ENCODE data around the gene SIL1. TPM values are rescaled to one million over a fixed set of nuclear protein-coding genes. Genes with fewer than 3 reads are reported as not detected.

The SIL1 gene
- total and polyA plus RNA-seq, 2 of the 4 experiments (the other 2 are of a cell fraction): 56.1 to 66.0 TPM

DNA sequence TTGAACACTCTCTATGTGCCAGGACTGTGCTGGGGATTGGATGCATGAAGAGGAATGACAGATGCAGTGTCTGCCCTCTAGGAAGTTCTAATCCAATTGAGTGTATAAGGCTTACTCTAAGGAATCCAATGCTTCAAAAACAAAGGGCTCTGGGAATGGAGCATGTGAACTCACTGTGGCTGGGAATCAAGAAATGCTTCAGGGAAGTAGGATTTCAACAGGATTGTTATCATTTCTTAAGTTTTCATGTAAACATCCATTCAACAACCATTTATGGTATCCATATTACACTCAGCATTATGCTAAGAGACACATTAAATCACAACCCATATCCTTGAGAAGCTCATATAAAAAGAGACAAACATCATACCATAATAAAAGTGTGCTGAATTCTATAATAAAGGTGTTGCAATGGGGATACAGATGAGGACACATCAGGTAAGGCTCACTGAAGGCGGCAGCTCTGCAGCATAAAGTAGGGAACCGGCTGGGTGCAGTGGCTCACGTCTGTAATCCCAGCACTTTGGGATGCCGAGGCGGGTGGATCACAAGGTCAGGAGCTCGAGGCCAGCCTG lies 11.3 kb downstream of the SIL1 start:
- ChIA-PET CTCF (no interaction called here), POLR2A (ENCODE audit: unreplicated experiment) (no interaction called here)
- Histone ChIP-seq H4K20me1 (ENCODE audit: insufficient read depth, low read length) (no peaks in the 10 kb centered on the region), H4K5ac (ENCODE audit: low read depth, low read length) (peak overlapping the region; percentile 83), H2AFZ (replicated peaks; ENCODE audit: low read length, poor library complexity) (no peak overlapping the region), H4K91ac (ENCODE audit: insufficient read depth, low read depth, low read length) (peak overlapping the region; percentile 62), H3K27ac (ENCODE audit: insufficient read depth, low read length) (peak overlapping the region; percentile 98; the same call in 1 of the 2 replicates), H2BK5ac (ENCODE audit: low read depth, low read length, poor library complexity, severe bottlenecking) (peak overlapping the region; percentile 67), H3K9me3 (ENCODE audit: control insufficient read depth, insufficient read depth, low read length) (no peaks in the 10 kb centered on the region), H3K4me1 (ENCODE audit: control insufficient read depth, insufficient read depth, low read length) (peaks cover 30% of the 10 kb centered on the region), H3K18ac (ENCODE audit: low read depth, low read length) (peak overlapping the region; percentile 97), H2AK5ac (ENCODE audit: low read depth, low read length) (peak overlapping the region; percentile 78), H3K4me3 (ENCODE audit: insufficient read depth, low read depth, low read length) (no peak overlapping the region), H3K56ac (ENCODE audit: extremely low read depth, insufficient read depth, low read length) (no peak overlapping the region), H3K23ac (ENCODE audit: low read depth, low read length) (peak overlapping the region; percentile 89), H3K9ac (ENCODE audit: low read depth, low read length) (peak overlapping the region; percentile 28; the same call in 1 of the 2 replicates), H3K4ac (ENCODE audit: low read depth, low read length) (peak overlapping the region; percentile 71), H2BK120ac (ENCODE audit: low read depth, low read length) (peak overlapping the region; percentile 74), H3K14ac (replicated peaks; ENCODE audit: low read depth, low read length) (peak overlapping the region; percentile 81), H2BK15ac (ENCODE audit: low read depth, low read length) (peak overlapping the region; percentile 35; the same call in 2 of the 3 replicates), H2AK9ac (replicated peaks; ENCODE audit: low read depth, low read length, poor library complexity) (no peak overlapping the region), H3K36me3 (ENCODE audit: control insufficient read depth, insufficient read depth, low read length) (no peaks in the 10 kb centered on the region), H3K27me3 (ENCODE audit: control insufficient read depth, insufficient read depth, low read length) (no peaks in the 10 kb centered on the region), H3K9me1 (ENCODE audit: insufficient read depth, low read length) (peaks cover 16% of the 10 kb centered on the region), H2BK20ac (ENCODE audit: low read depth, low read length) (peak overlapping the region; percentile 79), H3K79me1 (ENCODE audit: low read depth in 1 of 2, low read length in 2 of 2) (peaks cover 22 to 64% of the 10 kb centered on the region in 2 experiments), H4K8ac (ENCODE audit: low read depth in 2 of 2, low read length in 2 of 2) (peak overlapping the region; percentile 56 to 81; a peak in 3 of 4 replicates), H3K4me2 (ENCODE audit: low read depth, low read length) (peak overlapping the region; percentile 53; the same call in 1 of the 2 replicates)
- intact Hi-C loops (cut with micrococcal nuclease) (loop anchor here (5.0 kb wide), 1 partner anchor 40 kb away; no protein-coding TSS in a partner anchor), dilution Hi-C loops (cut with HindIII; ENCODE audit: low sequenced_read_pairs, unreplicated experiment) (no loop called here), in situ Hi-C loops (cut with MboI; ENCODE audit: low sequenced_read_pairs) (no loop called here)
- no peak for TF ChIP-seq SMC3 (IDR thresholded peaks at IDR 0.05; ENCODE audit: low read depth, low read length)
- no peak for TF ChIP-seq RAD21 (IDR thresholded peaks at IDR 0.05; ENCODE audit: low read length)
- TF ChIP-seq FOS (IDR thresholded peaks at IDR 0.05; ENCODE audit: low read depth, low read length): no peak
- no peak for TF ChIP-seq CHD1 (IDR thresholded peaks at IDR 0.05; ENCODE audit: low read depth, low read length)
- no peak for TF ChIP-seq ELK1 (IDR thresholded peaks at IDR 0.05; ENCODE audit: borderline replicate concordance, low read depth, low read length)
- TF ChIP-seq MAZ (IDR thresholded peaks at IDR 0.05; ENCODE audit: borderline replicate concordance, low read depth, low read length): no peak
- TF ChIP-seq RFX5 (IDR thresholded peaks at IDR 0.05; ENCODE audit: low read depth, low read length): no peak
- BruUV-seq (replicated peaks): no TSS peak
- WGBS, 2 experiments (ENCODE audit: extremely low coverage in 2 of 2, insufficient read length in 1 of 2): 94% methylated on average over 3 of the region's 6 CpGs; no CpG with 5 or more reads in 1 of the 2 experiments
- ATAC-seq (ENCODE audit: low read depth) (peak; percentile 66), DNase-seq (peak; percentile 84)
